ENCODE data around the gene EDIL3. TPM values are rescaled to one million over a fixed set of nuclear protein-coding genes. Genes with fewer than 3 reads are reported as not detected.
"Not testable (repeated sequence)": the region's sequence is repeated elsewhere in the genome, so short reads cannot be mapped to it uniquely, and the experiment has no call there.

EDIL3 gene
- total RNA-seq, 2 donors from 2014 or later = 4.6 to 5.5 TPM

- 64% methylated on average over 1 of the region's 1 CpG for WGBS
- Histone ChIP-seq H3K9me3 (no peaks in the 10 kb centered on the region), H3K36me3 (no peaks in the 10 kb centered on the region), H3K4me3 (no peak overlapping the region), H3K27ac (no peak overlapping the region), H3K4me1 (replicated peaks) (no peaks in the 10 kb centered on the region), H3K27me3 (replicated peaks; ENCODE audit: insufficient read depth) (no peaks in the 10 kb centered on the region)
- no peak for DNase-seq (ENCODE audit: low spot score)
- intact Hi-C loops (cut with DNase I) = no loop called here
- TF ChIP-seq POLR2A (IDR thresholded peaks at IDR 0.05) (no peak), POLR2AphosphoS5 (IDR thresholded peaks at IDR 0.05) (no peak), CTCF (IDR thresholded peaks at IDR 0.05) (no peak)
These were observed 83.1 kb downstream of the EDIL3 start for GRCh38 chr5:84301535-84301934.

GRCh38 chr5:84299959-84300358, 84.7 kb downstream of the EDIL3 start:
- Histone ChIP-seq H3K4me3 (no peak overlapping the region), H3K36me3 (no peaks in the 10 kb centered on the region), H3K9me3 (no peaks in the 10 kb centered on the region), H3K4me1 (replicated peaks) (no peaks in the 10 kb centered on the region), H3K27ac (no peak overlapping the region), H3K27me3 (replicated peaks; ENCODE audit: insufficient read depth) (no peaks in the 10 kb centered on the region)
- intact Hi-C loops (cut with DNase I) = no loop called here
- 22% methylated on average over 1 of the region's 1 CpG for WGBS
- no peak for TF ChIP-seq POLR2AphosphoS5 (IDR thresholded peaks at IDR 0.05)
- TF ChIP-seq POLR2A (IDR thresholded peaks at IDR 0.05) = no peak
- no peak for TF ChIP-seq CTCF (IDR thresholded peaks at IDR 0.05)
- no peak for DNase-seq (ENCODE audit: low spot score)

- Histone ChIP-seq H3K4me1 (replicated peaks) (no peaks in the 10 kb centered on the region), H3K27me3 (replicated peaks; ENCODE audit: insufficient read depth) (no peaks in the 10 kb centered on the region), H3K4me3 (no peak overlapping the region), H3K27ac (no peak overlapping the region), H3K9me3 (no peaks in the 10 kb centered on the region), H3K36me3 (no peaks in the 10 kb centered on the region)
- 95% methylated on average over 4 of the region's 4 CpGs for WGBS
- TF ChIP-seq CTCF (IDR thresholded peaks at IDR 0.05) = no peak
- no peak for TF ChIP-seq POLR2A (IDR thresholded peaks at IDR 0.05)
- TF ChIP-seq POLR2AphosphoS5 (IDR thresholded peaks at IDR 0.05) = no peak
- intact Hi-C loops (cut with DNase I) = no loop called here
- no peak for DNase-seq (ENCODE audit: low spot score)
These were observed 86.1 kb downstream of the EDIL3 start for GRCh38 chr5:84298628-84299027.

- H3K36me3 ChIP-seq; H3K4me1 ChIP-seq (replicated peaks); H3K27me3 ChIP-seq (replicated peaks; ENCODE audit: insufficient read depth); intact Hi-C loops (cut with DNase I); H3K27ac ChIP-seq; DNase-seq (ENCODE audit: low spot score); H3K4me3 ChIP-seq; H3K9me3 ChIP-seq: not testable (repeated sequence)
- WGBS = 62% methylated on average over 4 of the region's 4 CpGs
These were observed 87.0 kb downstream of the EDIL3 start for GRCh38 chr5:84297641-84298040.

- Histone ChIP-seq H3K36me3 (no peaks in the 10 kb centered on the region), H3K4me3 (no peak overlapping the region), H3K4me1 (replicated peaks) (no peaks in the 10 kb centered on the region), H3K27ac (no peak overlapping the region), H3K27me3 (replicated peaks; ENCODE audit: insufficient read depth) (no peaks in the 10 kb centered on the region), H3K9me3 (no peaks in the 10 kb centered on the region)
- no peak for DNase-seq (ENCODE audit: low spot score)
- 72% methylated on average over 14 of the region's 14 CpGs for WGBS
- TF ChIP-seq POLR2A (IDR thresholded peaks at IDR 0.05) = no peak
- no peak for TF ChIP-seq CTCF (IDR thresholded peaks at IDR 0.05)
- TF ChIP-seq POLR2AphosphoS5 (IDR thresholded peaks at IDR 0.05) = no peak
- intact Hi-C loops (cut with DNase I) = no loop called here
These were observed 91.7 kb downstream of the EDIL3 start for GRCh38 chr5:84292788-84293653.

Measured in prostate gland (tissue), 2 donors.